22Rv1 (cell line): ENCODE measurements around the gene TMIGD1.

Source experiments
- ZFX ChIP-seq: fragments of 450-650 bp; IDR thresholded peaks from 2 replicates; pipeline ENCODE4 v1.6.1; 2017; ENCODE audit warnings: antibody characterized with exemption, borderline replicate concordance
- TF ChIP-seq, protein P1 (sequence below): fragments of 450-650 bp; IDR thresholded peaks from 2 replicates; pipeline ENCODE4 v1.5.1; 2017; ENCODE audit warnings: mild to moderate bottlenecking

- TF ChIP-seq, protein P1, sequence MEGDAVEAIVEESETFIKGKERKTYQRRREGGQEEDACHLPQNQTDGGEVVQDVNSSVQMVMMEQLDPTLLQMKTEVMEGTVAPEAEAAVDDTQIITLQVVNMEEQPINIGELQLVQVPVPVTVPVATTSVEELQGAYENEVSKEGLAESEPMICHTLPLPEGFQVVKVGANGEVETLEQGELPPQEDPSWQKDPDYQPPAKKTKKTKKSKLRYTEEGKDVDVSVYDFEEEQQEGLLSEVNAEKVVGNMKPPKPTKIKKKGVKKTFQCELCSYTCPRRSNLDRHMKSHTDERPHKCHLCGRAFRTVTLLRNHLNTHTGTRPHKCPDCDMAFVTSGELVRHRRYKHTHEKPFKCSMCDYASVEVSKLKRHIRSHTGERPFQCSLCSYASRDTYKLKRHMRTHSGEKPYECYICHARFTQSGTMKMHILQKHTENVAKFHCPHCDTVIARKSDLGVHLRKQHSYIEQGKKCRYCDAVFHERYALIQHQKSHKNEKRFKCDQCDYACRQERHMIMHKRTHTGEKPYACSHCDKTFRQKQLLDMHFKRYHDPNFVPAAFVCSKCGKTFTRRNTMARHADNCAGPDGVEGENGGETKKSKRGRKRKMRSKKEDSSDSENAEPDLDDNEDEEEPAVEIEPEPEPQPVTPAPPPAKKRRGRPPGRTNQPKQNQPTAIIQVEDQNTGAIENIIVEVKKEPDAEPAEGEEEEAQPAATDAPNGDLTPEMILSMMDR, result no peak
- no peak for TF ChIP-seq ZFX
Observed at GRCh38 chr17:30271102-30271501, 62.8 kb downstream of the TMIGD1 start.
